ENCODE results near the gene KCNK15.

Gene KCNK15

DNA sequence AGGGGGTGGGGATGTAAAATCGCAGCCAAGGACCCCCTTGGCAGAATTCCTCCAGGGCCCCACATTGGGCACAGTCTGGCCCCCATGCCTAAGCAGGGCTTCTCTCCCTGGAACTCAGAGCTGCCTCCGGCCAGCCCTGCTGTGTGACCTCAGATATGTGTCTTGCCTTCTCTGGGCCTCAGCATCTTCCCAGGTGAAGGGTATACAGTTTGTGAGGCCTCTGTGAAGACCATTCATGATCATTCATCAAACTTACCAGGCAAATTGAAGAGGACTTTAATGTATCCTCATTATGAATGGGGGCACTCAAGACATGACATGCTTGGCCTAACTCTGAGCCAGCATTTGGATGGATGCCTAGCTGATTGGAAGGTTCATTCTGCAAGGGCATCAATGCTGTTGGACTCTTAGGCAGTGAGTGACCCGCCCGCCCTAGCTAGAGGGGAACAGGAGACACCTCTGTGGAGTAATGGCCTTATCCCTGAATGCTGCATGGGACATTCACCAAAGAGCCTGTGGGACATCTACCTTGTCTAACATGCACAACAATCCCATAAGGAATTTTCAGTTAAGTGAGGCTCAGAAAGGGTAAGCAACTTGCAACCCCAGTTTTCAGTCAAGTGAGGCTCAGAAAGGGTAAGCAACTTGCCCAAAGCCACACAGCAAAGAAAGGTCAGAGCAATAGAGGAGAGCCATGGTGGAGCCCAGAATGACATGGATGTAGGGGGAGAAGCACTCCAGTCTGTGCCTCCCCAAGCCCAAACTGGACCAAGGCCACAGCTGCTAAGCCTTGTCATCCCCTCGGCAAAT is 30.0 kb upstream of the KCNK15 start:
- no peak for DNase-seq (ENCODE audit: low read depth)

DNA sequence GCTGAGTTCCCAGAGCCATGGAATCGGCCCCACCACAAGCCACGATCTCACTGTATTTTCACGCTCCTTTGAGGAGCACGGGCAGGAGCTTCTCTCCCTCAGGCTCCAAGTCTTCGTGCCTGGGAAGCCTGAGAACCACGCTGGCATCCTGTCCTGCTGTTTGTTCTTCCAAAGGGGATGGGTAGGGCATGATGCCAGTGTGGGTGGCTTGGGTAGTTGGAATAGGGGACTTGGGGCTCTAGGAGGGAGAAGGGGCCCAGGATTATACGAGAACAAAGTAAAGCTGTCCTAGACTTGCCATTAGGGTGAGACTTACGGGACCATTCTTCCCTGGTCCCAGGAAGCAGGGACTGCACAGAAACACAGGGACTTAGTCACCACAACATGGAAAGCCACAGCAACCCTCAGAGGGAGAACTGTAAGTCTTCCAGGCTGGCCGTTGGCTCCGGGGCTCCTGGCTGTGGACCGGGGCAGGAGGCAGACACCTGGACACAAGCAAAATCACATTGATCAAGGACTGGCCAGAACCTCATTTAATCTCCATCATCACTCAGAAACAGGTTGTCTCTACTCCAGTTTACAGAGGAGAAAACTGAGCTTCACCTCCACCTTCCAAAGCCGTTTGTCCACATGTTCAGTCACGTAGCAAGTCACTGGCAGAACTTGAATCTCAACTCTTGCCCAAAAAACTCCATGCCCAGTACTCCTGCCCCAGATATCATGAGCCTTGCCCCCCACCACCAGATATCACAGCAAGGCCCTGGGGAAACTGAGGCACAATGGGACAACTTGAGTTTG is 29.2 kb upstream of the KCNK15 start:
- no peak for DNase-seq (ENCODE audit: low read depth)

DNA sequence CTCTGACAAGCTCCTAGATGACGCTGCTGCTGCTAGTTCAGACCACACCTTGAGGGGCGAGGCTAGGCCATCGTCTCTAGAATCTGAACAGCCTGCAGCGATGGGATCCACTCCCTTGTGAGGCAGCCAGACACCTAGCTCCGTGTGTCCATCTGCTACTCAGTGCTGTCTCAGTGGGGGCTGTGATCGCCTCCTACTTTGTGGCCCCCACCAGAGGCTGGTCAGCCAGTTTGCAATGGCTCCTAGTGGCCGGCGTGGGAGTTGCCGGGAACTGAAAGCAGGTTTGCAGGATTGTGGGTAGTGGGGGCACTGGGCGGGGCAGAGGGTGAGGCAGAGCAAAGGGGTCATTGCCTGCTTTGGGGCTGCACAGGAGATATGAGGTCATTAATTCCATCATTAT is 27.7 kb upstream of the KCNK15 start:
- no peak for DNase-seq (ENCODE audit: low read depth)

DNA sequence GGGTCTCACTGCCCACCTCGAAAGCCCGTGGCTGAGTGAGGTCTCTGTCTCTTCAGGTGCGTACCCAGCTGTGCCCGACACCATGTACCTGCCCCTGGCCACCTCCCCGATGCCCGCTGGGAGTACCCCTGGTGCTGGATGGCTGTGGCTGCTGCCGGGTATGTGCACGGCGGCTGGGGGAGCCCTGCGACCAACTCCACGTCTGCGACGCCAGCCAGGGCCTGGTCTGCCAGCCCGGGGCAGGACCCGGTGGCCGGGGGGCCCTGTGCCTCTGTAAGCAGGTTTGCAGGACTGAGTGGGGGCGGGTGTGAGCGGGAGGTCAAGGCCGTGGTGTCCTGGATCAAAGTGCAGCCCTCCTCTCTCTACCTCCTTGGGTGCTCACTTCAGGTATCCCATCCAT is 25.8 kb upstream of the KCNK15 start:
- no peak for DNase-seq (ENCODE audit: low read depth)

DNA sequence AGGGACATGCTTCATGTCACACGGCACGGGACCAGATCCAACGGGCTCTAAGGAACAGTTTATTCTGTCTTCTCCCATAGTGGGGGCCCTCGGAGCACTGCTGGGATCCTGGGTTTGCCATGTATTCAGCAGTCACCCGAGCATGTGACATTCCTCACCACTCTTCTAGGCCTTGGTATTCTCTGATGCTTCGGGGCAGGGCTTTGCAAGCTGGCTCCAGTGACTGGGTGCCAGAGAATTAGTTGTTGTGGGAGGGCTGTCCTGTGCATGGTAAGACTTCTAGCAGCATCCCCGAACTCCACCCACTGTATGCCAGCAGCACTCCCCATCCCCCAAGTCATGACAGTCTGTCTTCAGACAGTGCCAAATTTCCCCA is 25.1 kb upstream of the KCNK15 start:
- DNase-seq (ENCODE audit: low read depth), result no peak

DNA sequence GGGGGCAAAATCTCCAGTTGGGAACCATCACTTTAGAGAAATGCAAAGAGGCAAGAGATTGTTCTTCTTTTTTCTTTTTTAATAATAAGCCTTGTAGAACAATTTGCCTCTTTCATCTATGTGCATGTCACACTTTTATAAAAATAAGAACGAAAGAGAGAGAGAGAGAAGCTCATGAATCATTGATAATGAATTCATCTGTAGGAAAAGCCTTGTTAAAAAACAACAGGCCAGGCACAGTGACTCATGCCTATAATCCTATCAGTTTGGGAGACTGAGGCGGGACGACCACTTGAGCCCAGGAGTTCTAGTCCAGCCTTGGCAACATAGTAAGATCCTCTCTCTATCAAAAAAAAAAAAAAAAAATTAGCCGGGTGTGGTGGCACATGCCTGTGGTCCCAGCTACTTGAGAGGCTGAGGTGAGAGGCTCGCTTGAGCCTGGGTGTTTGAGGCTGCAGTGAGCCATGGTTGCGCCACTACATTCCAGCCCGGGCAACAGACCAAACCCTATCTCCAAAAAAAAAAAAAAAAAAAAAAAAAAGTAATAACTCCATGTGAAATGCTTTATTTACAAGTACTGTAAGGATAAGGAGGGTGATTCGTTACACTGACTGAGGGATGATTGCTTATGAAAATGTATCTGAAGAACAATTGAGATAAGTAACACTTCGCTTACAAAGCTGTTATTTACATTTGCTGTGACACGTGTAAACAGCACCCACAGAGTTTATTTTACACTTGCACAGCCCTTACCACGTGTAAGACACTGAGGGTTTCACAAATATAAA is 24.5 kb upstream of the KCNK15 start:
- no peak for DNase-seq (ENCODE audit: low read depth)

DNA sequence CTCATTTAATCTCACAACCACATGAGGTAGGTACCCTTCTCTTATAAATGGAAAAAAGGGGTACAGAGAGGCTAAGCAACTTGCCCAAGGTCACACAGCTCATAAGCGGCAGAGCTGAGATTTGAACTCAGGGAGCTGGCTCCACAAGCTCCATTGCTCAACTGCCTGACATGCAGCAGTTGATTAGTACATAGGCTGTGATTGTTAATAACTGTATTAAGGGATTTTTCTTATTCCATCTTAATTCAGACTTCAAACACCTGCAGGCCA is 23.9 kb upstream of the KCNK15 start:
- DNase-seq (ENCODE audit: low read depth), result no peak

DNA sequence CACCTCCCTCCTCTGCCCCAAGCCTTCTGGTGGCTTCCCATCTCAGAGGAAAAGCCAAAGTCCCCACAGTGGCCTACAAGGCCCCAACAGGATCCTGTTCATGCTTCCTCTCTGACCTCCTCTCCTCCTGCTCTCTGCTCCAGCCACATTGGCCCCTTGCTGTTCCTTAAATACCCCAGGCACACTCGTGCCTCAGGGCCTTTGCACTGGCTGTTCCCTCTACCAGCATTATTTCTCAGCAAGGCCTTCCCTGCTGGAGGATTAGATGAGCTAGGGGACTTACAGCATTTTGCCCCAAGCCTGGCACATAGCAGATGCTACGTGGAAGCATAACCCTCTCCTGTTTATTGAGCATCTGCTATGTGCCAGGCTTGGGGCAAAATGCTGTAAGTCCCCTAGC is 22.7 kb upstream of the KCNK15 start:
- DNase-seq (ENCODE audit: low read depth), result no peak

DNA sequence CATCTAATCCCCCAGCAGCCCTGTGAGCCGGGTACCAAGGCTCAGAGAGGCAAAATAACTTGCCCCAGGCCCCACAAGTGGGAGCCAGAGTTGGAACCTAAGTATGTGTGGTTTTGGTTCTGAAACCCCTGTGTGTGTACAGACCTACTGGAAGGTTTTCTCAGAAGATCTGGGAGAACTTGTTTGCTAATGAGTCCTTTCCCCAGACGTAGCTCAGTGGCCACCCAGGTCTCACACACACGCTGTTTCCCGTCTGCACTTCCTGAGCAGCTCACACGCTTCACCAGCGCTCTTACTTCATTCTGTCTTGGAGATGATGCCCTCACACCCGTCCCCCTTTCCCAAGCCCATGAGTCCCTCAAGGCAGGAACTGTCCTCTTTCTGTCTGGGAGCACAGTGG is 22.3 kb upstream of the KCNK15 start:
- no peak for DNase-seq (ENCODE audit: low read depth)

DNA sequence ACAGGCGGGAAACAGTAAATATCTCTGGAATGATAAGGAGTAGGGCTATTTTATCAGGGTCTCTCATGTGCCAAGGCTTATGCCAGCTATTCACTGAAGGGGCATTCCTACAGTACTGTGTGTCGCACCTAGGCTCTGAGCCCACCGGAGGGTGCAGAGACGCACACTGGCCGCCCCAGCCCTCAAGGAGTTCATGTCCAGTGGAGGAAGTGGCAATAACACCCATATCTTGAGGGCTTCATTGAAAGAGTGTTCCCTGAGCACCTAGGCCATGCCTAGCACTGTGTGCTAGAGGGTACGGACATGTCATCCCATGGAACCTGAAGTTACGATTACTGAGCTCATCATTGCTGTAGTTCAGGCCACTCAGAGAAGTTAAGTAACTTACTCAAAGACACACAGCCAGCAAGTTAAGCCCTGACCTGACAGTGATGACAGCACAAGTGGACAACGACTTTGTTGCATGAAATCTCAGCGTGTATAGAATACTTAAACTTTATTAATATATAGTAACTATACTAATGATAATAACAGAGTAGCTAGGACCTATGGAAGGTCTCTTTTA is 21.8 kb upstream of the KCNK15 start:
- DNase-seq (ENCODE audit: low read depth), result no peak

DNA sequence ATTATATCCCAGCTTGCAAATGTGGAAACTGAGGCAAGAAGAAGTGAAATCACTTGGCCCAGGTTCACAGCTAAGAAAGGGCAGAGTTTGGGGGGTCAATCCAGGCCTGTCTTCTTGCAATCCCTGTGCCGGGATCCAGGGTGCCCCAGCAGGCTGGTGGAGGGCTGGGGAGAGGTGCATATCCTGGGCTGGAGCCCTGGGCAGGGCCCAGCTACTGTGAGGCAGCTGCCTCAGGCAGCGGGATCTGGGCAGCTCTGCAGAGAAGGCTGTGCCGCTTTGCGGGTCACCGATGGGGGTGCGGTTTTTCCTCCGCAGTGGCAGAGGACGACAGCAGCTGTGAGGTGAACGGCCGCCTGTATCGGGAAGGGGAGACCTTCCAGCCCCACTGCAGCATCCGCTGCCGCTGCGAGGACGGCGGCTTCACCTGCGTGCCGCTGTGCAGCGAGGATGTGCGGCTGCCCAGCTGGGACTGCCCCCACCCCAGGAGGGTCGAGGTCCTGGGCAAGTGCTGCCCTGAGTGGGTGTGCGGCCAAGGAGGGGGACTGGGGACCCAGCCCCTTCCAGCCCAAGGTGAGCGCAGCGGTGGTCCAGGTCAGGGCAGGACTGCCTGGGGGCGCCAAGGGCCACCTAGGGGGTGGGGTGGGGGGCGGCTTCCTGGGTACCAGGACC is 21.1 kb upstream of the KCNK15 start:
- no peak for DNase-seq (ENCODE audit: low read depth)

DNA sequence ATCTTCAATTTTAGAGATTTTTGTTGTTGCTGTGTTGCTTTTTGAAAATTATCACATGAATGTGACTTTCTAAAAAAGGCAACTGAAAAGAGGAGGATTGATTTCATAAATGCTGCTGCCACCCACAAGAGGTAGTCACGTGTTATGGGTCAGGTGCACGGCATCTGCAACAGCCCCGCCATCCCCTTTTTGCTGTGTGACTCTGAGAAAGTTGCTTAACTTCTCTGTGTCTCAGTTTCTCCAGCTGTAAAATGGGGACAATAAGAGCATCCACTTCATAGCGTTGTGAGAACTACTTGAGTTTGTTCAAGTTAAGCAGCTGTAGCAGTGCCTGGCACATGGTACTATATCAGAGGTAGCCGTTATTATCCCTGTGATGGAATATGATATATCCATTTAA is 19.8 kb upstream of the KCNK15 start:
- DNase-seq (ENCODE audit: low read depth), result no peak

DNA sequence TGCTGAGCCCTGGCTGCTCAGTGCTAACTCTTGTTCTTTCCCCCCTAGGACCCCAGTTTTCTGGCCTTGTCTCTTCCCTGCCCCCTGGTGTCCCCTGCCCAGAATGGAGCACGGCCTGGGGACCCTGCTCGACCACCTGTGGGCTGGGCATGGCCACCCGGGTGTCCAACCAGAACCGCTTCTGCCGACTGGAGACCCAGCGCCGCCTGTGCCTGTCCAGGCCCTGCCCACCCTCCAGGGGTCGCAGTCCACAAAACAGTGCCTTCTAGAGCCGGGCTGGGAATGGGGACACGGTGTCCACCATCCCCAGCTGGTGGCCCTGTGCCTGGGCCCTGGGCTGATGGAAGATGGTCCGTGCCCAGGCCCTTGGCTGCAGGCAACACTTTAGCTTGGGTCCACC is 18.6 kb upstream of the KCNK15 start:
- DNase-seq (ENCODE audit: low read depth), result no peak

DNA sequence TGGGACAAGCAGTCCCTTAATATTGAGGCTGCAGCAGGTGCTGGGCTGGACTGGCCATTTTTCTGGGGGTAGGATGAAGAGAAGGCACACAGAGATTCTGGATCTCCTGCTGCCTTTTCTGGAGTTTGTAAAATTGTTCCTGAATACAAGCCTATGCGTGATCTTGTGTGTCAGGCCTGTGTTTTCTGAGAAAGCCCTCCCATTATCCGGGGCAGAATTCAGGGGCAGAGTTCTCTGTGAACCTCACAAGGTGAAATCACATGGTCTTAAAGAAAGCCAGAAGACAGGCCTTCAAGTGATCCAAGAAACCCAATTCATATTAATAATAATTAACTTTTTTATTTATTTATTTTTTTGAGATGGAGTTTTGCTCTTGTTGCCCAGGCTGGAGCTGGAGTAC is 18.0 kb upstream of the KCNK15 start:
- DNase-seq (ENCODE audit: low read depth), result no peak

DNA sequence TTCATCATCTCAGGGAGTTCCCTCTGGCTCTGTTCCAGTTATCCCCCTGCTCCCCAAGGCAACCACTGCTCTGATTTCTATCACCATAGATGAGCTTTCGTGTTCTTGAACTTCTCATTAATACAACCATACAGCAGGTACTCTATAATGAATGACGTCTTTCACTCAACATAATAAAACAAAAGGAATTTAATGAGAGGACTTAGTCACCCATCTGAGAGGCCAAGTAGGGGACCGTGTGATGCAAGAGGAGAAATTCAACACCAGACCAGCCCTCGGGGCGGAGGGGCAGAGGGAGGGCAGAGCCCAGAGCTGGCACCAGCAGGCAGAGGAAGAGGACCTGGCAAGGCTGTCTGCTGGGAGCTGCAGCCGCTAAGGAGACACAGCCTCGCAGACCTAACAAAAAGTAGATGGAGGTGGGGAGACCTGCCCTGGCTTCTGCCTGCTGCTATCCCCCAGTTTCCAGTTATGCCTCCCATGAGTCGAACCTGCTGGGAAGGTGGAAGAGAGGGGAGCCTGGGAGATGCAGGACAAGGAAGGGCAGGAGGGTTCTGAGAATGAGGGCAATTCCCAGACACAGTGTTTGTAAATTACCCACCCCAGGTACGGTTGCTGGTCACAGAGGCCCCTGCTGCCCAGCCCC is 16.7 kb upstream of the KCNK15 start:
- DNase-seq (ENCODE audit: low read depth), result no peak

DNA sequence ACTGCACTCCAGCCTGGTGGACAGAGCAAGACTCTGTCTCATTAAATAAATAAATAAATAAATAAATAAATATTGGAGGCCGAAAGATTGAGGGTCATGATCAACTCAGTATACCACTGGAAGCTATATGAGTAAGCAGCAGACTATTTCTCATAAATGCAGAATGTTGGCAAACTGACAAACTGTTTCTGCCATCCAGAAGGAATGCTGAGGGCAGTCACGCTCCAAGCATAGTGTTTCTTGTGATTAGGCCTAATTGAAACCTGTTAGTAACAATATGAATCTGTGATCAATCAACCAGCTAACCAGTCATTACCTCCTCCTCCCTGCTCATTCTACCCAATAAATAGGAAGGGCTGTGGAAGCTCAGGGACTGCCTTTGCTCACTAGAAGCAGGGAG is 15.2 kb upstream of the KCNK15 start:
- no peak for DNase-seq (ENCODE audit: low read depth)

DNA sequence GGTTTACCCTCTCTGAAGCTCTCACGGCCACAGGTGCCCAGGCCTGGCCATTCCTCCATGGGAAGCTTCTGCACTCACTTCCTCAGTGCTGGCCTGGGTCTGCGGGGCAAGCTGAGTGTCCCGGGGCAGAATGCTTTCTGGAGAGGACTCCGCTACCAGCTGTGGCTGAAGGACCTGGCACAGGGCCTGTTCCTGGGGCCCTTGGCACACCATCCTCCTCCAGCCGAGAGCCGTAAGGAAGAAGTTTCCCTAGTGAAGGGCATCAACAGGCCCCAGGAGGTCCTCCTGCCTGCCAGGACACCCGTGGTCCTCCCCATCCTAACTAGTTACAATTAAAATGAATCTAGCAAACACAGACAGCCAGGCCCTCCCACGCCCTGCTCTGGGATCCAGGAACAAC is 14.0 kb upstream of the KCNK15 start:
- DNase-seq (ENCODE audit: low read depth), result no peak

DNA sequence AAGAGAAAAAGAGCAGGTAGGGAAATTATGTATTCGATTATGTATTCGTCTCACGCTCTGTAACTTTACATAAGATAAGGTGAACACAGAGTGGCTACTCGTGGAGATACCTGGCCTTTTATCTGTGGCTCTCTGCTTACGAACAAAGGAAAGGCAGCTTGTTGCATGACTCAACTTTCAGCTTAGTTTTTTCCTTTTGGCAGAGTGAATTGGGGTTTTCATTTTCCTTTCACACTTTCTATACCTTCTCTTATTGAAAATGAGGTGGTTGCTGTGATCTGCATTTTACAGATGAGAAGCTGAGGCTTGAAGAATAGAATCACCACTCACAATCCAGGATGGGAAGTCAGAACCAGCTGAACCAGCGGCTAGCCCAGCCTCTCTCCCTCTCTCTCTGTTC is 13.3 kb upstream of the KCNK15 start:
- no peak for DNase-seq (ENCODE audit: low read depth)

DNA sequence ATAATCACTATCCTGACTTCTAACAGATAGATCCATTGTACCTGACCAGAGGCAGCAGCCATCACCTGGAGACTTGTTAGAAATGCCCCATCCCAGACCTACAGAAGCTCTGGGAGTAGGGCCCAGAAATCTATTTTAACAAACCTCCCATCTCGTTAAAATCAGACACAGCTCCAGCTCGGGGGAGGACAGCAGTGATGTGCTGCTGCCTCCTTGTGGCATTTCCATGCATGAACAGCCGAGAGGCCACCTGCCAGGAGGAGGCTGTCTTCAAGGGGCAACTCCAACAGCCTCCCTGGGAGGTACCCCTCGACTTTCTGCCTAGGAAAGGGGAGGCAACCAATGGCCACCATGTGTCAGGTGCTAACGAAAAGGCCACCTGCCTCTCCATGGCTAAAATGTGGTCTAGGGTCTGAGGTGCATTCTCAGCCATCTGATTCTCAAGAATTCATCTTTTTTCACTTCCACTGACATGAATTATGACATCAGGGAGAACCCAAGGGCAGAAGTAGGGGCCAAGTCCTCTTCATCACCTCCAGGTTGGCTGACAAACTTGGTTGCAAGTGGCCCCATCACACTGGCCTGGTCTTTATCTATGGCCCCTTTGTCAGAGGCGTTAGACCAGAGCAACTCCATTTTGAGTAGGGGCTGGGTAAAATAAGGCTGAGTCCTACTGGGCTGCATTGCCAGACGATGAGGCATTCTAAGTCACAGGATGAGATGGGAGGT is 12.2 kb upstream of the KCNK15 start:
- no peak for DNase-seq (ENCODE audit: low read depth)

DNA sequence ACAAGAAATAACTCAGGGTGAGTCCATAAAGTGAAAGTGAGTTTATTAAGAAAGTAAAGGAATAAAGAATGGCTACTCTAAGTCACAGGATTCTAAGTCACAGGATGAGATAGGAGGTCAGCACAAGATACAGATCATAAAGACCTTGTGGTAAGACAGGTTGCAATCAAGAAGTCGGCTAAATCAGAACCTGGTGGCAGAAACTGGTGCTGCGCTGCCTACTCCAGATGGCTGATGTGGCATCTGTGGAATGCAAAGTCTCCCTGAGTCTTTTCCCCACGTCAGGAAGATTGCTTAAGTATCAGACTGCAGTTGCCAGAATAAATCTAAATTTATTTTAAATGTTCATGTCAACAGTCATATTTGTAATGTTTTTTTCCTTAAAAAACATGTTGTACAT is 10.7 kb upstream of the KCNK15 start:
- DNase-seq (ENCODE audit: low read depth), result no peak

DNA sequence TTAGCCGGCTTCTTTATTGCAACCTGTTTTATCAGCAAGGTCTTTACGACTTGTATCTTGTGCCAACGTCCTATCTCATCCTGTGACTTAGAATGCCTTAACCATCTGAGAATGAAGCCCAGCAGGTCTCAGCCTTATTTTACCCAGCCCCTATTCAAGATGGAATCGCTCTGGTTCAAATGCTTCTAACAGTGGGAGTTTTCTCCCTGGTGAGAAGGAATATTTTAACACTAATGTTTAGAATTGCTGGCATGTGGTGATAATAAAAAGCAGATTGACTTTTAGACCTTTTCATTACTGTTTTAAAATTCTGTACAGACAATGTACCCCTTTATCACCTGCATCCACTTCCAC is 9.9 kb upstream of the KCNK15 start:
- DNase-seq (ENCODE audit: low read depth), result no peak
